ENCODE data around the gene DGKZ. TPM values are rescaled to one million over a fixed set of nuclear protein-coding genes. Genes with fewer than 3 reads are reported as not detected.

Gene DGKZ
- total and polyA plus RNA-seq, 10 of the 15 experiments (the other 5 are each of a cell fraction or from before 2014, with no cell fraction given), result 0.50 to 78.4 (median 39.5) TPM

DNA sequence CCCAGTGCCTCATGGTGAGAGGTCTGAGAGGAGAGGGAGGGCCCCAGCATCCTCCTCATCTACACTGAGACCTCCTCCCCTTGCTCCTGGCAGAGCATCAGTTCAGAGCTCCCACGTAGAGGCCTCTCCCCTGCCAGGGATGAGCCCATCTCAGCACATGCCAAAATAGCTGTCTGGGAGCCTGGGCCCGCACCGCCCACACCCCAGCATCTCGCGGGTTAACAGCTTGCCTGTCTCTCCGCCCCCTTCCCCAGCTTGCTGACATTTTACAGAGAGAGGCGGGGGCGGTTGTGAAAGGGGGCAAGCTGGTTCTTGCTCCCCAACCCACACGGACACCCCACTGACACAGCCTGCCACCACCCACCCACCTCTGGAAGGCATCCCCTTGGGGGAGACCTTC lies 6.4 kb downstream of the DGKZ start:
- H3K27ac ChIP-seq (ENCODE audit: control insufficient read depth, insufficient read depth), result 0 out of 2 replicates have a peak overlapping the region, but pooled peaks have one; percentile 25
- WGBS (ENCODE audit: insufficient coverage, insufficient replicate concordance, low lambda C conversion rate, missing lambda C conversion rate), result 42% methylated on average over 9 of the region's 9 CpGs
- FAIRE-seq, result no peak
- peak overlapping the region; percentile 43 for H3K4me2 ChIP-seq (ENCODE audit: control insufficient read depth, insufficient read depth)
- no peaks in the 10 kb centered on the region for H3K27me3 ChIP-seq (replicated peaks in 1 of 2; ENCODE audit: control insufficient read depth in 2 of 2, insufficient read depth in 2 of 2, low read length in 1 of 2)
- BruUV-seq (replicated peaks), result no TSS peak
- no peaks in the 10 kb centered on the region for H4K20me1 ChIP-seq (ENCODE audit: control insufficient read depth, insufficient read depth)
- no peak for DNase-seq (ENCODE audit: low read depth, low spot score)
- RAD21 ChIA-PET (ENCODE audit: unreplicated experiment), result interaction anchor here (2.5 to 4.3 kb wide), 3 partner anchors 8 to 34 kb away, joined by 13 to 24 read pairs (median 16); no protein-coding TSS in a partner anchor
- POLR2A ChIA-PET, result no interaction called here
- H3K79me2 ChIP-seq (ENCODE audit: control insufficient read depth, insufficient read depth, low read length), result peaks cover 49% of the 10 kb centered on the region
- H3K4me3 ChIP-seq, result no peak overlapping the region
- in situ Hi-C loops (cut with MboI) (no loop called here), intact Hi-C loops (cut with micrococcal nuclease; ENCODE audit: unreplicated experiment) (no loop called here)
- no peaks in the 10 kb centered on the region for H3K9me3 ChIP-seq (replicated peaks; ENCODE audit: control insufficient read depth, insufficient read depth, low read length)
- ATAC-seq, result no peak
- SMC1A ChIA-PET (ENCODE audit: uncharacterized antibody, unreplicated experiment), result interaction anchor here (0.6 to 5.0 kb wide), 4 partner anchors 8 to 290 kb away, joined by 3 to 32 read pairs (median 4); no protein-coding TSS in a partner anchor
- H2AFZ ChIP-seq (ENCODE audit: control insufficient read depth, low read depth, low read length), result no peak overlapping the region
- H3K9ac ChIP-seq (ENCODE audit: control insufficient read depth, insufficient read depth, low read length), result no peak overlapping the region
- H3K4me1 ChIP-seq (ENCODE audit: control insufficient read depth, insufficient read depth, low read length), result peaks cover 28% of the 10 kb centered on the region
- H3K36me3 ChIP-seq (ENCODE audit: control insufficient read depth in 2 of 2, insufficient read depth in 2 of 2, low read length in 1 of 2), result peaks cover 0 to 3% of the 10 kb centered on the region in 2 experiments; a peak in 3 of 4 replicates
- CTCF ChIA-PET, result interaction anchor here (1.2 to 19.9 kb wide), 4 partner anchors 12 to 265 kb away, joined by 4 to 423 read pairs (median 10); partner anchors contain the start of gene ATG13
- TF ChIP-seq SRF (IDR thresholded peaks at IDR 0.05; ENCODE audit: low read depth in 2 of 2, low read length in 2 of 2) (no peak), TCF12 (IDR thresholded peaks at IDR 0.05; ENCODE audit: low read depth, low read length) (peak; percentile 65; the same call in 1 of the 2 replicates), IKZF1 (conservative IDR thresholded peaks at IDR 0.05) (peak; percentile 48), ZBED1 (IDR thresholded peaks at IDR 0.05; ENCODE audit: borderline replicate concordance) (no peak), DPF2 (IDR thresholded peaks at IDR 0.05) (0 out of 2 replicates have a peak, but pooled peaks have one; percentile 39), EGR1 (IDR thresholded peaks at IDR 0.05; ENCODE audit: borderline replicate concordance in 1 of 2, low read depth in 2 of 2, low read length in 2 of 2) (peak in 1 of 2 experiments; percentile 84; a peak in 2 of 3 replicates)
- TF ChIP-seq, protein P1, sequence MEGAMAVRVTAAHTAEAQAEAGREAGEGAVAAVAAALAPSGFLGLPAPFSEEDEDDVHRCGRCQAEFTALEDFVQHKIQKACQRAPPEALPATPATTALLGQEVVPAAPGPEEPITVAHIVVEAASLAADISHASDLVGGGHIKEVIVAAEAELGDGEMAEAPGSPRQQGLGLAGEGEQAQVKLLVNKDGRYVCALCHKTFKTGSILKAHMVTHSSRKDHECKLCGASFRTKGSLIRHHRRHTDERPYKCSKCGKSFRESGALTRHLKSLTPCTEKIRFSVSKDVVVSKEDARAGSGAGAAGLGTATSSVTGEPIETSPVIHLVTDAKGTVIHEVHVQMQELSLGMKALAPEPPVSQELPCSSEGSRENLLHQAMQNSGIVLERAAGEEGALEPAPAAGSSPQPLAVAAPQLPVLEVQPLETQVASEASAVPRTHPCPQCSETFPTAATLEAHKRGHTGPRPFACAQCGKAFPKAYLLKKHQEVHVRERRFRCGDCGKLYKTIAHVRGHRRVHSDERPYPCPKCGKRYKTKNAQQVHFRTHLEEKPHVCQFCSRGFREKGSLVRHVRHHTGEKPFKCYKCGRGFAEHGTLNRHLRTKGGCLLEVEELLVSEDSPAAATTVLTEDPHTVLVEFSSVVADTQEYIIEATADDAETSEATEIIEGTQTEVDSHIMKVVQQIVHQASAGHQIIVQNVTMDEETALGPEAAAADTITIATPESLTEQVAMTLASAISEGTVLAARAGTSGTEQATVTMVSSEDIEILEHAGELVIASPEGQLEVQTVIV (IDR thresholded peaks at IDR 0.05; ENCODE audit: borderline replicate concordance, partially characterized antibody), result no peak

All from GM12878 (cell line).